ENCODE measurements around the gene POU6F1. TPM values are rescaled to one million over a fixed set of nuclear protein-coding genes. Genes with fewer than 3 reads are reported as not detected.

POU6F1 gene
- total RNA-seq, 6 donors from 2014 or later = 6.8 to 28.3 (median 12.9) TPM

- Histone ChIP-seq H3K9me3 (no peaks in the 10 kb centered on the region), H3K4me3 (no peak overlapping the region), H3K36me3 (no peaks in the 10 kb centered on the region), H3K4me1 (peaks cover 0 to 3% (median 0%) of the 10 kb centered on the region in 4 donors), H3K27ac (no peak overlapping the region), H3K27me3 (no peaks in the 10 kb centered on the region)
- no peak for TF ChIP-seq POLR2AphosphoS5 (IDR thresholded peaks at IDR 0.05)
- no peak for TF ChIP-seq POLR2A (IDR thresholded peaks at IDR 0.05)
- TF ChIP-seq CTCF (IDR thresholded peaks at IDR 0.05) = no peak
- TF ChIP-seq EP300 (IDR thresholded peaks at IDR 0.05) = no peak
- no peak for DNase-seq
- 89 to 95% methylated on average over 3 of the region's 3 CpGs for WGBS, 2 donors
- no peak for ATAC-seq (ENCODE audit: low FRiP score in 2 of 2)
Observed at GRCh38 chr12:51156245-51156765, 61.6 kb downstream of the POU6F1 start.

DNA sequence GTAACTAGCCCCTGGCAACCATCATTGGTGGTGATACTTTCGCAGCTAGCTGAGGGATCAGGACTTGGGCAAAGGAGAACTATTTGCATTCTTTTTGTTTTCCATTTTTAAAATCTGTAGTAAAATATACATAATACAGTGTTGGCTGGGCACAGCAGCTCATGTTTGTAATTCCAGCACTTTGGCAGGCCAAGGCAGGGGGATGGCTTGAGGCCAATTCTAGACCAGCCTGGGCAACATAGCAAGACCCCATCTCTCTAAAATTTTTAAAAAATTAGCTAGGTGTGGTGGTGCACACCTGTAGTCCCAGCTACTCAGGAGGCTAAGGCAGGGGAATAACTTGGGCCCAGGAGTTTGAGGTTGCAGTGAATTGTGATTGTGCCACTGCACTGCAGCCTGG, 64.9 kb downstream of the POU6F1 start:
- WGBS, 2 donors = 97 to 100% methylated on average over 1 of the region's 1 CpG
- no peak for DNase-seq
- no peak for ATAC-seq (ENCODE audit: low FRiP score in 2 of 2)

GRCh38 chr12:51150777-51151176, 67.1 kb downstream of the POU6F1 start:
- Histone ChIP-seq H3K27me3 (no peaks in the 10 kb centered on the region), H3K36me3 (no peaks in the 10 kb centered on the region), H3K4me1 (no peaks in the 10 kb centered on the region), H3K4me3 (no peak overlapping the region), H3K27ac (no peak overlapping the region), H3K9me3 (no peaks in the 10 kb centered on the region)
- WGBS, 2 donors = 62 to 67% methylated on average over 3 of the region's 3 CpGs
- ATAC-seq (ENCODE audit: low FRiP score in 2 of 2) = no peak
- no peak for TF ChIP-seq CTCF (IDR thresholded peaks at IDR 0.05)
- TF ChIP-seq POLR2AphosphoS5 (IDR thresholded peaks at IDR 0.05) = no peak
- no peak for TF ChIP-seq EP300 (IDR thresholded peaks at IDR 0.05)
- no peak for TF ChIP-seq POLR2A (IDR thresholded peaks at IDR 0.05)
- DNase-seq = no peak

More for the DNA sequence above, 64.9 kb downstream of the POU6F1 start:
- Histone ChIP-seq H3K36me3 (no peaks in the 10 kb centered on the region), H3K4me3 (no peak overlapping the region), H3K4me1 (no peaks in the 10 kb centered on the region), H3K9me3 (no peaks in the 10 kb centered on the region), H3K27me3 (no peaks in the 10 kb centered on the region), H3K27ac (no peak overlapping the region)
- TF ChIP-seq POLR2AphosphoS5 (IDR thresholded peaks at IDR 0.05) (no peak), EP300 (IDR thresholded peaks at IDR 0.05) (no peak), CTCF (IDR thresholded peaks at IDR 0.05) (no peak), POLR2A (IDR thresholded peaks at IDR 0.05) (no peak)

DNA sequence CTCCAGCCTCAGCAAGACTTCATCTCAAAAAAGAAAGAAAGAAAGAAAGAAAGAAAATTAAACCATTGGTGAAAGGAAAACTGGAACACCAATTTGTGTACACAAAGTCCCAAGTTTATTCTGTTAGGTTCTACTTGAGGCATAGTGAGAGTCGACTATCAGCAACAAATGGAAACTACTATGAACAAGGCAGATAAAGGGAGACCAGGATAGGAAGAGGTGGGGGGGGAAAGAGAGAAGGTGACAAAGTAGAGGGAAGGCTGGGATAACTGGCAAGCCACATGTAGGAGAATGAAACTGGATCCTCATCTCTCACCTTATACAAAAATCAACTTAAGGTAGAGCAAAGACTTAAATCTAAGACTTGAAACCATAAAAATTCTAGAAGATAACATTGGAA, 70.6 kb downstream of the POU6F1 start:
- Histone ChIP-seq H3K27ac (no peak overlapping the region), H3K36me3 (no peaks in the 10 kb centered on the region), H3K4me1 (no peaks in the 10 kb centered on the region), H3K27me3 (no peaks in the 10 kb centered on the region), H3K9me3 (no peaks in the 10 kb centered on the region), H3K4me3 (no peak overlapping the region)
- DNase-seq = no peak
- ATAC-seq (ENCODE audit: low FRiP score in 2 of 2) = no peak
- 80 to 89% methylated on average over 1 of the region's 1 CpG for WGBS, 2 donors
- TF ChIP-seq CTCF (IDR thresholded peaks at IDR 0.05) (no peak), POLR2AphosphoS5 (IDR thresholded peaks at IDR 0.05) (no peak)

- Histone ChIP-seq H3K4me1 (no peaks in the 10 kb centered on the region), H3K4me3 (no peak overlapping the region), H3K9me3 (no peaks in the 10 kb centered on the region), H3K27me3 (no peaks in the 10 kb centered on the region), H3K27ac (no peak overlapping the region), H3K36me3 (peaks cover 0 to 25% (median 7%) of the 10 kb centered on the region in 4 donors)
- 64 to 98% methylated on average over 3 of the region's 3 CpGs for WGBS, 2 donors
- TF ChIP-seq POLR2A (IDR thresholded peaks at IDR 0.05) (no peak), EP300 (IDR thresholded peaks at IDR 0.05) (no peak), POLR2AphosphoS5 (IDR thresholded peaks at IDR 0.05) (no peak), CTCF (IDR thresholded peaks at IDR 0.05) (no peak)
- DNase-seq = no peak
- no peak for ATAC-seq (ENCODE audit: low FRiP score in 2 of 2)
Observed at GRCh38 chr12:51139292-51139844, 78.5 kb downstream of the POU6F1 start.

Data from upper lobe of left lung (tissue), 6 donors.